Liver (tissue), 9 donors: ENCODE measurements around the gene HERPUD2. TPM values are rescaled to one million over a fixed set of nuclear protein-coding genes. Genes with fewer than 3 reads are reported as not detected.

Experiments
- DNase-seq: peaks from one replicate; pipeline ENCODE4 v3.0.0-alpha.2; 2017; ENCODE audit warnings: low spot score
- H3K27ac ChIP-seq, 2 donors: one replicate each; pipeline ENCODE4 v1.7.0; 2013; ENCODE audit warnings: inconsistent platforms in 2 of 2, low read length in 2 of 2, control low read depth in 1 of 2, low read depth in 1 of 2, mild to moderate bottlenecking in 1 of 2
- H3K27me3 ChIP-seq, 4 donors: one replicate each; pipeline versions ENCODE4 v1.6.1 to v1.7.0; 2013; ENCODE audit warnings: low read length in 3 of 4, inconsistent platforms in 1 of 4, mild to moderate bottlenecking in 1 of 4, moderate library complexity in 1 of 4; ENCODE audit not compliant: control insufficient read depth in 4 of 4, insufficient read depth in 4 of 4
- H3K36me3 ChIP-seq, 4 donors: one replicate each; pipeline versions ENCODE4 v1.6.1 to v1.7.0; 2013; ENCODE audit warnings: low read length in 3 of 4, mild to moderate bottlenecking in 3 of 4, low read depth in 1 of 4, moderate library complexity in 1 of 4; ENCODE audit not compliant: control insufficient read depth in 4 of 4, insufficient read depth in 3 of 4
- H3K4me1 ChIP-seq, 4 donors: one replicate each; pipeline versions ENCODE4 v1.6.1 to v1.7.0; 2013; ENCODE audit warnings: low read length in 3 of 4, mild to moderate bottlenecking in 3 of 4, moderate library complexity in 1 of 4; ENCODE audit not compliant: control insufficient read depth in 4 of 4, insufficient read depth in 4 of 4
- H3K4me3 ChIP-seq, 3 donors: one replicate each; pipeline versions ENCODE4 v1.6.1 to v1.7.0; 2013; ENCODE audit warnings: low read length in 3 of 3, control low read depth in 1 of 3, low read depth in 1 of 3, mild to moderate bottlenecking in 1 of 3
- H3K9ac ChIP-seq, 2 donors: one replicate each; pipeline ENCODE4 v1.7.0; 2013; ENCODE audit warnings: low read length in 2 of 2, mild to moderate bottlenecking in 2 of 2, moderate library complexity in 2 of 2, control low read depth in 1 of 2, low read depth in 1 of 2
- H3K9me3 ChIP-seq, 4 donors: one replicate each; pipeline versions ENCODE4 v1.6.1 to v1.7.0; 2013; ENCODE audit warnings: low read length in 3 of 4; ENCODE audit not compliant: control insufficient read depth in 4 of 4
- CTCF ChIP-seq: fragments of 150-350 bp; IDR thresholded peaks from 2 replicates; pipeline ENCODE4 v1.5.1; 2017; ENCODE audit warnings: improper control_type of control experiment, low read depth, low read length; ENCODE audit not compliant: missing input control
- EGR1 ChIP-seq, 2 donors: IDR thresholded peaks; 2 replicates each; pipeline ENCODE4 v1.6.1; 2016 to 2018; ENCODE audit warnings: antibody characterized with exemption in 2 of 2, low read depth in 2 of 2
- FOXA2 ChIP-seq: IDR thresholded peaks from 2 replicates; pipeline ENCODE4 v1.6.1; 2016; ENCODE audit warnings: antibody characterized with exemption
- GABPA ChIP-seq, 2 donors: IDR thresholded peaks in 1 of 2; conservative IDR thresholded peaks in 1 of 2; 2 replicates each; pipeline ENCODE4 v1.6.1; 2016; ENCODE audit warnings: antibody characterized with exemption in 2 of 2, mild to moderate bottlenecking in 1 of 2, moderate library complexity in 1 of 2
- HNF4A ChIP-seq, 2 donors: conservative IDR thresholded peaks; 2 replicates each; pipeline ENCODE4 v1.6.1; 2016; ENCODE audit warnings: antibody characterized with exemption in 2 of 2, mild to moderate bottlenecking in 2 of 2
- HNF4G ChIP-seq: IDR thresholded peaks from 2 replicates; pipeline ENCODE4 v1.6.1; 2016; ENCODE audit warnings: antibody characterized with exemption
- JUND ChIP-seq, 2 donors: IDR thresholded peaks; 2 replicates each; pipeline ENCODE4 v1.6.1; 2016; ENCODE audit warnings: antibody characterized with exemption in 2 of 2
- MAX ChIP-seq: IDR thresholded peaks from 2 replicates; pipeline ENCODE4 v1.6.1; 2016; ENCODE audit warnings: antibody characterized with exemption
- NR2F2 ChIP-seq: IDR thresholded peaks from 2 replicates; pipeline ENCODE4 v1.6.1; 2016; ENCODE audit warnings: antibody characterized with exemption
- RAD21 ChIP-seq, 2 donors: IDR thresholded peaks; 2 replicates each; pipeline ENCODE4 v1.6.1; 2016; ENCODE audit warnings: antibody characterized with exemption in 2 of 2, mild to moderate bottlenecking in 2 of 2
- RXRA ChIP-seq, 2 donors: IDR thresholded peaks; 2 replicates each; pipeline ENCODE4 v1.6.1; 2017 to 2018; ENCODE audit warnings: antibody characterized with exemption in 2 of 2, mild to moderate bottlenecking in 1 of 2
- SP1 ChIP-seq: IDR thresholded peaks from 2 replicates; pipeline ENCODE4 v1.6.1; 2018; ENCODE audit warnings: antibody characterized with exemption, mild to moderate bottlenecking
- YY1 ChIP-seq: IDR thresholded peaks from 2 replicates; pipeline ENCODE4 v1.6.1; 2016; ENCODE audit warnings: antibody characterized with exemption, mild to moderate bottlenecking
- ZBTB33 ChIP-seq: IDR thresholded peaks from 2 replicates; pipeline ENCODE4 v1.6.1; 2016; ENCODE audit warnings: antibody characterized with exemption
- WGBS: extraction: QIAGEN DNeasy Blood & Tissue Kit; methylation state at CpG from one replicate; pipeline ENCODE4 v1.1.7; 2013; 5-methylcytosine and 5-hydroxymethylcytosine counted together
- polyA plus RNA-seq, 2 donors: library from polyadenylated mRNA; stranded (reverse) in 1 of 2; unstranded in 1 of 2; fragments of 200-250 nt in 1 of 2; fragments of >200 nt in 1 of 2; fragmentation: Nextera tagmentation in 1 of 2; extraction: Ambion mirVana in 1 of 2; gene quantifications; one replicate each; pipeline versions ENCODE4 v1.2.1 to v1.2.3, GENCODE V29; 2013 to 2015
- total RNA-seq, 2 donors: library from RNA; depleted of rRNA; stranded (reverse); fragments of >200 nt; gene quantifications; one replicate each; pipeline ENCODE4 v1.2.3, GENCODE V29; 2014
- TF ChIP-seq, protein P1 (sequence below): IDR thresholded peaks from 2 replicates; pipeline ENCODE4 v1.6.1; 2016; ENCODE audit warnings: antibody characterized with exemption
- TF ChIP-seq, protein P2 (sequence below): IDR thresholded peaks from 2 replicates; pipeline ENCODE4 v1.6.1; 2016; ENCODE audit warnings: antibody characterized with exemption, mild to moderate bottlenecking
- donor health status: healthy.
- donor health status: healthy.
- donor health status: healthy.
- donor health status: healthy.
- donor health status: healthy.

The HERPUD2 gene, protein sequence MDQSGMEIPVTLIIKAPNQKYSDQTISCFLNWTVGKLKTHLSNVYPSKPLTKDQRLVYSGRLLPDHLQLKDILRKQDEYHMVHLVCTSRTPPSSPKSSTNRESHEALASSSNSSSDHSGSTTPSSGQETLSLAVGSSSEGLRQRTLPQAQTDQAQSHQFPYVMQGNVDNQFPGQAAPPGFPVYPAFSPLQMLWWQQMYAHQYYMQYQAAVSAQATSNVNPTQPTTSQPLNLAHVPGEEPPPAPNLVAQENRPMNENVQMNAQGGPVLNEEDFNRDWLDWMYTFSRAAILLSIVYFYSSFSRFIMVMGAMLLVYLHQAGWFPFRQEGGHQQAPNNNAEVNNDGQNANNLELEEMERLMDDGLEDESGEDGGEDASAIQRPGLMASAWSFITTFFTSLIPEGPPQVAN
- total RNA-seq, result 10 to 100 TPM; 17.6 to 22.0 TPM
- 1 to 10 TPM; 9.7 to 9.8 TPM for polyA plus RNA-seq

DNA sequence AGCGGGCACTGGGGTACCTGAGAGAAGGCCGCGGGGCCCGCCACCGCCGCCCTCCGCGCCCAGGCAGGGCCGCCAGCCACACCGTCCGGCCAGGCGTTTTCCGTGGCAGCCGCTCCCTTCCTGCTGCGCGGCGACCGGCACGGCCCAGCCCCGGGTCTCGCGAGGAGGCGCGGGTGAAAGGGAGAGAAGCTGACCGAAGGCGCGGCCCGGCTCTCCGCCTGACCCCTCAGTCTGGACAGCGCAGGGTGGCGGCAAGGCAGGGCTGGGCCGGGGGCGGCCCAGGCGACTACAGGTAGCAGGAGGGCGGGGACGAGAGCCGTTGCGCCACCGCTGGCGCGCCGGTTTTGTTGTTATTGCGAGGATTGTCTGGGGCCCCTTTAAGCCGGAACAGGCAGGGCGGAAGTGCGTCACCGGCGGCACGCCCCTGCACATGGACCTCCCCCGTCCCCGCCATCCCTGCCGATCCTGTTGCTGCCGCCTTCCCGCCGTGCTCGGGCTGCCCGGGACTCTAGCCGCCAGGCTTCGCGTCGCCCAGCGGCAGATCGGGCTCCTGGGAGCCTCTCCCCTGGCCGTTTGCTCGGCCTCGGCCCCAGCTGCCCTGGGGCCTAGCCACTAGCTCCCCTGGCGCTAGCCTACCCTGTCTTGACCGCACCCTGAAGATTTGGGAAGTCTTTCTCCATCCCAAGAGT is at the start of gene HERPUD2:
Gene HERPUD2, minus strand, starts transcription at position 352 of the 689 bp plus-strand sequence. CDS start 805 bp downstream, outside the sequence.
- peak in 1 of 2 donors; percentile 24 for TF ChIP-seq RAD21 (IDR thresholded peaks at IDR 0.05)
- no peak for TF ChIP-seq CTCF
- peak; percentile 78 to 91 for TF ChIP-seq GABPA (IDR thresholded peaks at IDR 0.05 in 1 of 2, conservative IDR thresholded peaks at IDR 0.05 in 1 of 2)
- no peak for TF ChIP-seq NR2F2
- TF ChIP-seq MAX, result peak; percentile 86
- peak in 1 of 2 donors; percentile 72 for TF ChIP-seq EGR1 (IDR thresholded peaks at IDR 0.05; ENCODE audit: low read depth in 2 of 2)
- peak; percentile 30 to 38 for TF ChIP-seq RXRA (IDR thresholded peaks at IDR 0.05)
- no peak for TF ChIP-seq HNF4G
- no peak for TF ChIP-seq HNF4A (conservative IDR thresholded peaks at IDR 0.05)
- TF ChIP-seq, protein P1, sequence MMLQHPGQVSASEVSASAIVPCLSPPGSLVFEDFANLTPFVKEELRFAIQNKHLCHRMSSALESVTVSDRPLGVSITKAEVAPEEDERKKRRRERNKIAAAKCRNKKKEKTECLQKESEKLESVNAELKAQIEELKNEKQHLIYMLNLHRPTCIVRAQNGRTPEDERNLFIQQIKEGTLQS, result no peak
- TF ChIP-seq SP1, result peak; percentile 71
- TF ChIP-seq, protein P2, sequence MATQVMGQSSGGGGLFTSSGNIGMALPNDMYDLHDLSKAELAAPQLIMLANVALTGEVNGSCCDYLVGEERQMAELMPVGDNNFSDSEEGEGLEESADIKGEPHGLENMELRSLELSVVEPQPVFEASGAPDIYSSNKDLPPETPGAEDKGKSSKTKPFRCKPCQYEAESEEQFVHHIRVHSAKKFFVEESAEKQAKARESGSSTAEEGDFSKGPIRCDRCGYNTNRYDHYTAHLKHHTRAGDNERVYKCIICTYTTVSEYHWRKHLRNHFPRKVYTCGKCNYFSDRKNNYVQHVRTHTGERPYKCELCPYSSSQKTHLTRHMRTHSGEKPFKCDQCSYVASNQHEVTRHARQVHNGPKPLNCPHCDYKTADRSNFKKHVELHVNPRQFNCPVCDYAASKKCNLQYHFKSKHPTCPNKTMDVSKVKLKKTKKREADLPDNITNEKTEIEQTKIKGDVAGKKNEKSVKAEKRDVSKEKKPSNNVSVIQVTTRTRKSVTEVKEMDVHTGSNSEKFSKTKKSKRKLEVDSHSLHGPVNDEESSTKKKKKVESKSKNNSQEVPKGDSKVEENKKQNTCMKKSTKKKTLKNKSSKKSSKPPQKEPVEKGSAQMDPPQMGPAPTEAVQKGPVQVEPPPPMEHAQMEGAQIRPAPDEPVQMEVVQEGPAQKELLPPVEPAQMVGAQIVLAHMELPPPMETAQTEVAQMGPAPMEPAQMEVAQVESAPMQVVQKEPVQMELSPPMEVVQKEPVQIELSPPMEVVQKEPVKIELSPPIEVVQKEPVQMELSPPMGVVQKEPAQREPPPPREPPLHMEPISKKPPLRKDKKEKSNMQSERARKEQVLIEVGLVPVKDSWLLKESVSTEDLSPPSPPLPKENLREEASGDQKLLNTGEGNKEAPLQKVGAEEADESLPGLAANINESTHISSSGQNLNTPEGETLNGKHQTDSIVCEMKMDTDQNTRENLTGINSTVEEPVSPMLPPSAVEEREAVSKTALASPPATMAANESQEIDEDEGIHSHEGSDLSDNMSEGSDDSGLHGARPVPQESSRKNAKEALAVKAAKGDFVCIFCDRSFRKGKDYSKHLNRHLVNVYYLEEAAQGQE, result peak; percentile 70
- peak; percentile 86 for TF ChIP-seq YY1
- peak in 1 of 2 donors; percentile 17 for TF ChIP-seq JUND (IDR thresholded peaks at IDR 0.05)
- TF ChIP-seq FOXA2, result peak; percentile 41
- TF ChIP-seq ZBTB33, result peak; percentile 88

More for the DNA sequence above, at the start of gene HERPUD2:
- under 1% methylated on average over 68 of the region's 68 CpGs for WGBS
- H3K9me3 ChIP-seq, result no peaks in the 10 kb centered on the region
- H3K4me1 ChIP-seq, result peaks cover 2 to 43% (median 25%) of the 10 kb centered on the region in 4 donors
- peak within 1 kb of the TSS; percentile 84 to 98 for H3K9ac ChIP-seq
- DNase-seq, result peak; percentile 93
- peak within 1 kb of the TSS; percentile 87 to 90 for H3K27ac ChIP-seq
- H3K4me3 ChIP-seq, result peak within 1 kb of the TSS; percentile 84 to 98 (median 97)
- no peaks in the 10 kb centered on the region for H3K36me3 ChIP-seq
- no peaks in the 10 kb centered on the region for H3K27me3 ChIP-seq
